HL-60 (cell line): ENCODE measurements around the gene B3GALNT2.

Experiments
- TF ChIP-seq, protein P1 (sequence below): IDR thresholded peaks from one replicate; pipeline ENCODE4 v1.5.1; 2011; ENCODE audit warnings: low read length, control low read depth, inconsistent platforms; ENCODE audit not compliant: insufficient read depth
- TF ChIP-seq, protein P2 (sequence below): IDR thresholded peaks from 2 replicates; pipeline ENCODE4 v1.6.1; 2012; ENCODE audit warnings: low read depth; ENCODE audit not compliant: insufficient replicate concordance

DNA sequence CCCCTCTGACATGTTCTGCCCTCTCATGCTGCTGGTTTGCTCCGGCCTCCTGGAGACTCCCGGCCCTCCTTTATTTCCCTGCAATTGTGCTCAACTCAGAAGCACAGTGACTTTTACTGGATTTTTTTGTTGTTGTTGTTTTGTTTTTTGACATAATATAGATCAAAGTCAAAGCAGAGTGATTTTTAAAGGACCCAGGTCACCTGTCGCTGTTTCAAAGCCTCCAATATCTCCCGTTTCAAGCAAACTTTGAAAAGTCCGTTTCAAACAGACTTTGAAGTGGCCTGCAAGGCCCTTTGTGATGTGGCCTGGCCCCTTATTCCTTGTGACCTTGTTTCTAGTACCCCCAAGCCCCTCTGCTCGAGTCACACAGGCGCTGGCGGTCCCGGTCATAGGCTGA lies 78.9 kb downstream of the B3GALNT2 start:
- TF ChIP-seq, protein P1, sequence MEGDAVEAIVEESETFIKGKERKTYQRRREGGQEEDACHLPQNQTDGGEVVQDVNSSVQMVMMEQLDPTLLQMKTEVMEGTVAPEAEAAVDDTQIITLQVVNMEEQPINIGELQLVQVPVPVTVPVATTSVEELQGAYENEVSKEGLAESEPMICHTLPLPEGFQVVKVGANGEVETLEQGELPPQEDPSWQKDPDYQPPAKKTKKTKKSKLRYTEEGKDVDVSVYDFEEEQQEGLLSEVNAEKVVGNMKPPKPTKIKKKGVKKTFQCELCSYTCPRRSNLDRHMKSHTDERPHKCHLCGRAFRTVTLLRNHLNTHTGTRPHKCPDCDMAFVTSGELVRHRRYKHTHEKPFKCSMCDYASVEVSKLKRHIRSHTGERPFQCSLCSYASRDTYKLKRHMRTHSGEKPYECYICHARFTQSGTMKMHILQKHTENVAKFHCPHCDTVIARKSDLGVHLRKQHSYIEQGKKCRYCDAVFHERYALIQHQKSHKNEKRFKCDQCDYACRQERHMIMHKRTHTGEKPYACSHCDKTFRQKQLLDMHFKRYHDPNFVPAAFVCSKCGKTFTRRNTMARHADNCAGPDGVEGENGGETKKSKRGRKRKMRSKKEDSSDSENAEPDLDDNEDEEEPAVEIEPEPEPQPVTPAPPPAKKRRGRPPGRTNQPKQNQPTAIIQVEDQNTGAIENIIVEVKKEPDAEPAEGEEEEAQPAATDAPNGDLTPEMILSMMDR = no peak
- TF ChIP-seq, protein P2, sequence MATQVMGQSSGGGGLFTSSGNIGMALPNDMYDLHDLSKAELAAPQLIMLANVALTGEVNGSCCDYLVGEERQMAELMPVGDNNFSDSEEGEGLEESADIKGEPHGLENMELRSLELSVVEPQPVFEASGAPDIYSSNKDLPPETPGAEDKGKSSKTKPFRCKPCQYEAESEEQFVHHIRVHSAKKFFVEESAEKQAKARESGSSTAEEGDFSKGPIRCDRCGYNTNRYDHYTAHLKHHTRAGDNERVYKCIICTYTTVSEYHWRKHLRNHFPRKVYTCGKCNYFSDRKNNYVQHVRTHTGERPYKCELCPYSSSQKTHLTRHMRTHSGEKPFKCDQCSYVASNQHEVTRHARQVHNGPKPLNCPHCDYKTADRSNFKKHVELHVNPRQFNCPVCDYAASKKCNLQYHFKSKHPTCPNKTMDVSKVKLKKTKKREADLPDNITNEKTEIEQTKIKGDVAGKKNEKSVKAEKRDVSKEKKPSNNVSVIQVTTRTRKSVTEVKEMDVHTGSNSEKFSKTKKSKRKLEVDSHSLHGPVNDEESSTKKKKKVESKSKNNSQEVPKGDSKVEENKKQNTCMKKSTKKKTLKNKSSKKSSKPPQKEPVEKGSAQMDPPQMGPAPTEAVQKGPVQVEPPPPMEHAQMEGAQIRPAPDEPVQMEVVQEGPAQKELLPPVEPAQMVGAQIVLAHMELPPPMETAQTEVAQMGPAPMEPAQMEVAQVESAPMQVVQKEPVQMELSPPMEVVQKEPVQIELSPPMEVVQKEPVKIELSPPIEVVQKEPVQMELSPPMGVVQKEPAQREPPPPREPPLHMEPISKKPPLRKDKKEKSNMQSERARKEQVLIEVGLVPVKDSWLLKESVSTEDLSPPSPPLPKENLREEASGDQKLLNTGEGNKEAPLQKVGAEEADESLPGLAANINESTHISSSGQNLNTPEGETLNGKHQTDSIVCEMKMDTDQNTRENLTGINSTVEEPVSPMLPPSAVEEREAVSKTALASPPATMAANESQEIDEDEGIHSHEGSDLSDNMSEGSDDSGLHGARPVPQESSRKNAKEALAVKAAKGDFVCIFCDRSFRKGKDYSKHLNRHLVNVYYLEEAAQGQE = no peak
